ENCODE measurements around the gene MTAP. TPM values are rescaled to one million over a fixed set of nuclear protein-coding genes. Genes with fewer than 3 reads are reported as not detected.

The MTAP gene
- total RNA-seq, 5 donors from 2014 or later (not counting 1 experiment from before 2014, with no cell fraction given): 32.0 to 41.9 (median 34.6) TPM

DNA sequence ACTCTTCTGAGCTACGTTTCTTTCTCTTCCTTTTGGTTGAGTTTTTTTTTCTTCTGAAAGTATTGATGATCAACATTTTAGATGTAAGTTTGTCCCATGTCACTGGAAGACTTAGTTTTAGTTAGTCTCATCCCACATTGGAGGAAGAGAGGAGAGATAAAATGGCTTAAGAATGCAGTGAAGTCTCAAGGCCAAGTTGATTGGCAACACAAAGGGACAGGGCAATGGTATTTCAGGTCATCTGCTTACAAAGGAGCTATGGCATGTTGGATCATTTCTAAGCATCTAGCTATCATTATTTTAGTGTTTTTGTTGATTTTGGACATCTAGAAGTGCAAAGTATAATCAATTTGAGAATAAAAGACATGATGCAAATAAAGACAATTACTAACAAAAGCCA, 133.2 kb downstream of the MTAP start:
- no peak overlapping the region for H3K27ac ChIP-seq (ENCODE audit: low read length)
- no peaks in the 10 kb centered on the region for H3K4me1 ChIP-seq (ENCODE audit: control insufficient read depth in 1 of 2, extremely low read depth in 1 of 2, insufficient read depth in 2 of 2, low read length in 2 of 2)
- Mint-ChIP-seq H3K36me3 (peaks cover 25% of the 10 kb centered on the region), H3K4me3 (no peak overlapping the region), H3K4me1 (no peaks in the 10 kb centered on the region), H3K27ac (no peak overlapping the region), H3K9me3 (no peaks in the 10 kb centered on the region), H3K27me3 (peaks cover 0 to 4% of the 10 kb centered on the region in 2 donors)
- H3K36me3 ChIP-seq (ENCODE audit: control insufficient read depth in 2 of 2, extremely low read depth in 1 of 2, insufficient read depth in 1 of 2, low read length in 1 of 2): no peaks in the 10 kb centered on the region
- ATAC-seq (replicated peaks in 1 of 4) (no peak), DNase-seq (no peak)
- no CpG with 5 or more reads among the region's 1 CpG for WGBS (ENCODE audit: insufficient coverage)
- ChIA-PET CTCF (no interaction called here), POLR2A (no interaction called here)
- no peaks in the 10 kb centered on the region for H3K27me3 ChIP-seq (replicated peaks in 1 of 2; ENCODE audit: control insufficient read depth in 2 of 2, extremely low read depth in 1 of 2, insufficient read depth in 2 of 2, low read length in 1 of 2)
- no peak overlapping the region for H3K4me3 ChIP-seq (ENCODE audit: control insufficient read depth in 1 of 2, extremely low read depth in 1 of 2, low read length in 1 of 2)
- H3K9me3 ChIP-seq: no peaks in the 10 kb centered on the region

- no peak for ATAC-seq (replicated peaks in 1 of 4)
- Histone ChIP-seq H3K4me3 (ENCODE audit: control insufficient read depth in 1 of 2, extremely low read depth in 1 of 2, low read length in 1 of 2) (no peak overlapping the region), H3K27ac (ENCODE audit: low read length) (no peak overlapping the region), H3K27me3 (replicated peaks in 1 of 2; ENCODE audit: control insufficient read depth in 2 of 2, extremely low read depth in 1 of 2, insufficient read depth in 2 of 2, low read length in 1 of 2) (no peaks in the 10 kb centered on the region), H3K9me3 (no peaks in the 10 kb centered on the region), H3K4me1 (ENCODE audit: control insufficient read depth in 1 of 2, extremely low read depth in 1 of 2, insufficient read depth in 2 of 2, low read length in 2 of 2) (no peaks in the 10 kb centered on the region), H3K36me3 (ENCODE audit: control insufficient read depth in 2 of 2, extremely low read depth in 1 of 2, insufficient read depth in 1 of 2, low read length in 1 of 2) (no peaks in the 10 kb centered on the region)
- peaks cover 20% of the 10 kb centered on the region for H3K36me3 Mint-ChIP-seq
- H3K27ac Mint-ChIP-seq: no peak overlapping the region
- ChIA-PET POLR2A (no interaction called here), CTCF (no interaction called here)
- H3K4me3 Mint-ChIP-seq: no peak overlapping the region
- no CpG with 5 or more reads among the region's 1 CpG for WGBS (ENCODE audit: insufficient coverage)
- no peaks in the 10 kb centered on the region for H3K9me3 Mint-ChIP-seq
- no peaks in the 10 kb centered on the region for H3K4me1 Mint-ChIP-seq
- no peak for DNase-seq
- H3K27me3 Mint-ChIP-seq: peaks cover 0 to 4% of the 10 kb centered on the region in 2 donors
Measured at GRCh38 chr9:21936161-21936560, 133.7 kb downstream of the MTAP start.

GRCh38 chr9:21941337-21941995, 139.0 kb downstream of the MTAP start:
- no peaks in the 10 kb centered on the region for H3K4me1 ChIP-seq (ENCODE audit: control insufficient read depth in 1 of 2, extremely low read depth in 1 of 2, insufficient read depth in 2 of 2, low read length in 2 of 2)
- ChIA-PET CTCF (no interaction called here), POLR2A (no interaction called here)
- H3K27me3 ChIP-seq (replicated peaks in 1 of 2; ENCODE audit: control insufficient read depth in 2 of 2, extremely low read depth in 1 of 2, insufficient read depth in 2 of 2, low read length in 1 of 2): peaks cover 0 to 12% of the 10 kb centered on the region in 2 experiments
- no peak for ATAC-seq (replicated peaks in 1 of 4)
- Mint-ChIP-seq H3K27ac (no peak overlapping the region), H3K27me3 (peaks cover 19 to 31% of the 10 kb centered on the region in 2 donors), H3K4me1 (no peaks in the 10 kb centered on the region), H3K36me3 (no peaks in the 10 kb centered on the region), H3K9me3 (no peaks in the 10 kb centered on the region), H3K4me3 (no peak overlapping the region)
- no peaks in the 10 kb centered on the region for H3K36me3 ChIP-seq (ENCODE audit: control insufficient read depth in 2 of 2, extremely low read depth in 1 of 2, insufficient read depth in 1 of 2, low read length in 1 of 2)
- no peak overlapping the region for H3K27ac ChIP-seq (ENCODE audit: low read length)
- no peak overlapping the region for H3K4me3 ChIP-seq (ENCODE audit: control insufficient read depth in 1 of 2, extremely low read depth in 1 of 2, low read length in 1 of 2)
- no peak for DNase-seq
- no CpG with 5 or more reads among the region's 4 CpGs for WGBS (ENCODE audit: insufficient coverage)
- H3K9me3 ChIP-seq: no peaks in the 10 kb centered on the region

- Histone ChIP-seq H3K4me1 (ENCODE audit: control insufficient read depth in 1 of 2, extremely low read depth in 1 of 2, insufficient read depth in 2 of 2, low read length in 2 of 2) (no peaks in the 10 kb centered on the region), H3K4me3 (ENCODE audit: control insufficient read depth in 1 of 2, extremely low read depth in 1 of 2, low read length in 1 of 2) (no peak overlapping the region), H3K27me3 (replicated peaks in 1 of 2; ENCODE audit: control insufficient read depth in 2 of 2, extremely low read depth in 1 of 2, insufficient read depth in 2 of 2, low read length in 1 of 2) (peaks cover 0 to 12% of the 10 kb centered on the region in 2 experiments), H3K27ac (ENCODE audit: low read length) (no peak overlapping the region), H3K36me3 (ENCODE audit: control insufficient read depth in 2 of 2, extremely low read depth in 1 of 2, insufficient read depth in 1 of 2, low read length in 1 of 2) (no peaks in the 10 kb centered on the region), H3K9me3 (no peaks in the 10 kb centered on the region)
- Mint-ChIP-seq H3K4me3 (no peak overlapping the region), H3K27ac (no peak overlapping the region), H3K4me1 (no peaks in the 10 kb centered on the region), H3K27me3 (peaks cover 22 to 31% of the 10 kb centered on the region in 2 donors), H3K36me3 (no peaks in the 10 kb centered on the region), H3K9me3 (no peaks in the 10 kb centered on the region)
- ChIA-PET CTCF (no interaction called here), POLR2A (no interaction called here)
- DNase-seq: no peak
- no CpG with 5 or more reads among the region's 4 CpGs for WGBS (ENCODE audit: insufficient coverage)
- ATAC-seq (replicated peaks in 1 of 4): no peak
Measured at GRCh38 chr9:21943464-21943863, 141.0 kb downstream of the MTAP start.

GRCh38 chr9:21945606-21946005, 143.2 kb downstream of the MTAP start:
- H3K9me3 Mint-ChIP-seq: no peaks in the 10 kb centered on the region

DNA sequence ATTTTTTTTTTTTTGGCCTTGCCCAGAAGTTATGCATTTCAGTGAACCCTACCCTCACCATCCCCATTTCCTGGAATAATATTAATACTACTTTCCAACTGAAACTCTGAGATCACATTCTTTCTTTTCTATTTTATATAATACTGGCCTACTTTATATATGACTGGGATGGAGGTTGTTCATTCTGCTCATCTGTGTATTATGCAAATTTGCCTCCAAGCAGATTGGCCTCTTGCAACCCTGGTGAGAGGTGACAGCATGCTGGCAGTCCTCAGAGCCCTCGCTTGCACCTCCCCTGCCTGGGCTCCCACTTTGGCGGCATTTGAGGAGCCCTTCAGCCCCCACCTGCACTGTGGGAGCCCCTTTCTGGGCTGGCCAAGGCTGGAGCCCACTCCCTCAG, 156.4 kb downstream of the MTAP start:
- peaks cover 36 to 38% of the 10 kb centered on the region in 2 donors for H3K27me3 Mint-ChIP-seq
- POLR2A ChIA-PET: interaction anchor here in 1 of 2 donors (0.6 kb wide), 1 partner anchor 28 kb away, joined by 3 read pairs; no protein-coding TSS in a partner anchor
- Histone ChIP-seq H3K27me3 (replicated peaks in 1 of 2; ENCODE audit: control insufficient read depth in 2 of 2, extremely low read depth in 1 of 2, insufficient read depth in 2 of 2, low read length in 1 of 2) (peaks cover 5% of the 10 kb centered on the region in 2 experiments), H3K4me3 (ENCODE audit: control insufficient read depth in 1 of 2, extremely low read depth in 1 of 2, low read length in 1 of 2) (no peak overlapping the region), H3K27ac (ENCODE audit: low read length) (no peak overlapping the region), H3K4me1 (ENCODE audit: control insufficient read depth in 1 of 2, extremely low read depth in 1 of 2, insufficient read depth in 2 of 2, low read length in 2 of 2) (no peaks in the 10 kb centered on the region), H3K9me3 (no peaks in the 10 kb centered on the region), H3K36me3 (ENCODE audit: control insufficient read depth in 2 of 2, extremely low read depth in 1 of 2, insufficient read depth in 1 of 2, low read length in 1 of 2) (no peaks in the 10 kb centered on the region)
- no peak overlapping the region for H3K4me3 Mint-ChIP-seq
- peaks cover 0 to 4% (median 0%) of the 10 kb centered on the region in 3 donors for H3K9me3 Mint-ChIP-seq
- H3K4me1 Mint-ChIP-seq: no peaks in the 10 kb centered on the region
- DNase-seq (no peak), ATAC-seq (replicated peaks in 1 of 4) (no peak)
- CTCF ChIA-PET: interaction anchor here in 1 of 2 donors (0.6 kb wide), 1 partner anchor 57 kb away, joined by 4 read pairs; no protein-coding TSS in a partner anchor
- H3K36me3 Mint-ChIP-seq: no peaks in the 10 kb centered on the region
- WGBS (ENCODE audit: insufficient coverage): no CpG with 5 or more reads among the region's 2 CpGs
- no peak overlapping the region for H3K27ac Mint-ChIP-seq

More at GRCh38 chr9:21945606-21946005, 143.2 kb downstream of the MTAP start:
- Mint-ChIP-seq H3K36me3 (no peaks in the 10 kb centered on the region), H3K27me3 (peaks cover 22 to 28% of the 10 kb centered on the region in 2 donors), H3K27ac (no peak overlapping the region), H3K4me3 (no peak overlapping the region), H3K4me1 (no peaks in the 10 kb centered on the region)
- DNase-seq: no peak
- Histone ChIP-seq H3K9me3 (no peaks in the 10 kb centered on the region), H3K4me3 (ENCODE audit: control insufficient read depth in 1 of 2, extremely low read depth in 1 of 2, low read length in 1 of 2) (no peak overlapping the region), H3K27ac (ENCODE audit: low read length) (no peak overlapping the region), H3K36me3 (ENCODE audit: control insufficient read depth in 2 of 2, extremely low read depth in 1 of 2, insufficient read depth in 1 of 2, low read length in 1 of 2) (no peaks in the 10 kb centered on the region), H3K27me3 (replicated peaks in 1 of 2; ENCODE audit: control insufficient read depth in 2 of 2, extremely low read depth in 1 of 2, insufficient read depth in 2 of 2, low read length in 1 of 2) (peaks cover 0 to 12% of the 10 kb centered on the region in 2 experiments), H3K4me1 (ENCODE audit: control insufficient read depth in 1 of 2, extremely low read depth in 1 of 2, insufficient read depth in 2 of 2, low read length in 2 of 2) (no peaks in the 10 kb centered on the region)
- ChIA-PET CTCF (no interaction called here), POLR2A (interaction anchor here (0.5 to 0.6 kb wide), 2 partner anchors 74 to 132 kb away, joined by 3 read pairs; no protein-coding TSS in a partner anchor)
- no CpG with 5 or more reads among the region's 2 CpGs for WGBS (ENCODE audit: insufficient coverage)
- no peak for ATAC-seq (replicated peaks in 1 of 4)

Data from T-cell (primary cell).